ENCODE results near the gene PIM1. TPM values are rescaled to one million over a fixed set of nuclear protein-coding genes. Genes with fewer than 3 reads are reported as not detected.

Gene PIM1
- total and polyA plus RNA-seq, 9 of the 15 experiments (the other 6 are each of a cell fraction or from before 2014, with no cell fraction given), result 19.0 to 789 (median 212) TPM

DNA sequence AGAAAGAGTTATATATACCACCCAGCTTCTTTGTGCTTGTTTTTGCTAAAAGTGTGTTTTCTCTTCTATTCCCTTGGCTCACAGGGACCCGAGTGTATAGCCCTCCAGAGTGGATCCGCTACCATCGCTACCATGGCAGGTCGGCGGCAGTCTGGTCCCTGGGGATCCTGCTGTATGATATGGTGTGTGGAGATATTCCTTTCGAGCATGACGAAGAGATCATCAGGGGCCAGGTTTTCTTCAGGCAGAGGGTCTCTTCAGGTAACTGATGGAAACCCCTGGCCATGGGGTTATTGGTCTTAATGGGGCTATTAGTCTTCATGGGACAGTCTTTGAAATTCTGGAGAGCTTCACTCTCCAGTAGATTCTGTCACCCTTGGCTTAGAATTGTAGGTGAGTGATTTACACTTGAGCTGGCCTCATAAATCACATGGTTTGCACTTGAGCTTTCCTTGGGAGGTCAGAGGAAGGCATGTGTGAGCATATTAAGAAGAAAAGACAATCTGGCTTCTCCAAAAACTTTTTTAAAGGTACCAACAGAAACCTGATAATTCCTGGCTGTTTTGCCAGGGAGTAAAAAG is 3.0 kb downstream of the PIM1 start (continued):
- TF ChIP-seq, protein P1, sequence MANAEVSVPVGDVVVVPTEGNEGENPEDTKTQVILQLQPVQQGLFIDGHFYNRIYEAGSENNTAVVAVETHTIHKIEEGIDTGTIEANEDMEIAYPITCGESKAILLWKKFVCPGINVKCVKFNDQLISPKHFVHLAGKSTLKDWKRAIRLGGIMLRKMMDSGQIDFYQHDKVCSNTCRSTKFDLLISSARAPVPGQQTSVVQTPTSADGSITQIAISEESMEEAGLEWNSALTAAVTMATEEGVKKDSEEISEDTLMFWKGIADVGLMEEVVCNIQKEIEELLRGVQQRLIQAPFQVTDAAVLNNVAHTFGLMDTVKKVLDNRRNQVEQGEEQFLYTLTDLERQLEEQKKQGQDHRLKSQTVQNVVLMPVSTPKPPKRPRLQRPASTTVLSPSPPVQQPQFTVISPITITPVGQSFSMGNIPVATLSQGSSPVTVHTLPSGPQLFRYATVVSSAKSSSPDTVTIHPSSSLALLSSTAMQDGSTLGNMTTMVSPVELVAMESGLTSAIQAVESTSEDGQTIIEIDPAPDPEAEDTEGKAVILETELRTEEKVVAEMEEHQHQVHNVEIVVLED (CRISPR knock-in tag; IDR thresholded peaks at IDR 0.05), result no peak
- TF ChIP-seq DMBX1 (CRISPR knock-in tag; IDR thresholded peaks at IDR 0.05; ENCODE audit: borderline replicate concordance) (0 out of 2 replicates have a peak, but pooled peaks have one; percentile 4), SRF (CRISPR knock-in tag; IDR thresholded peaks at IDR 0.05) (peak in 1 of 2 experiments; percentile 9; a peak in 1 of 4 replicates), HNRNPUL1 (IDR thresholded peaks at IDR 0.05; ENCODE audit: low read length) (no peak), HNRNPK (IDR thresholded peaks at IDR 0.05; ENCODE audit: low read depth, low read length, poor library complexity, severe bottlenecking) (no peak), TEAD1 (CRISPR knock-in tag; IDR thresholded peaks at IDR 0.05) (no peak), NFRKB (IDR thresholded peaks at IDR 0.05; ENCODE audit: low read depth) (peak; percentile 34; the same call in 1 of the 2 replicates), ZNF589 (CRISPR knock-in tag; IDR thresholded peaks at IDR 0.05; ENCODE audit: low read depth) (no peak), PTBP1 (IDR thresholded peaks at IDR 0.05; ENCODE audit: low read depth, low read length) (0 out of 2 replicates have a peak, but pooled peaks have one; percentile 21), SIRT6 (IDR thresholded peaks at IDR 0.05; ENCODE audit: low read depth, low read length) (no peak), BACH1 (tag; IDR thresholded peaks at IDR 0.05) (peak; percentile 38; the same call in 1 of the 2 replicates), JUND (IDR thresholded peaks at IDR 0.05; ENCODE audit: borderline replicate concordance, low read depth, low read length) (0 out of 2 replicates have a peak, but pooled peaks have one; percentile 5), JUND (tag; IDR thresholded peaks at IDR 0.05; ENCODE audit: borderline replicate concordance, low read depth, low read length) (no peak), PCBP1 (IDR thresholded peaks at IDR 0.05; ENCODE audit: low read depth, low read length, poor library complexity, severe bottlenecking) (no peak)
- TF ChIP-seq, protein P2, sequence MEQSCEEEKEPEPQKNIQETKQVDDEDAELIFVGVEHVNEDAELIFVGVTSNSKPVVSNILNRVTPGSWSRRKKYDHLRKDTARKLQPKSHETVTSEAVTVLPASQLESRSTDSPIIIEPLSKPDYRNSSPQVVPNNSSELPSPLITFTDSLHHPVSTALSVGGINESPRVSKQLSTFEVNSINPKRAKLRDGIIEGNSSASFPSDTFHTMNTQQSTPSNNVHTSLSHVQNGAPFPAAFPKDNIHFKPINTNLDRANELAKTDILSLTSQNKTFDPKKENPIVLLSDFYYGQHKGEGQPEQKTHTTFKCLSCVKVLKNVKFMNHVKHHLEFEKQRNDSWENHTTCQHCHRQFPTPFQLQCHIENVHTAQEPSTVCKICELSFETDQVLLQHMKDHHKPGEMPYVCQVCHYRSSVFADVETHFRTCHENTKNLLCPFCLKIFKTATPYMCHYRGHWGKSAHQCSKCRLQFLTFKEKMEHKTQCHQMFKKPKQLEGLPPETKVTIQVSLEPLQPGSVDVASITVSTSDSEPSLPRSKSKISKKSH (CRISPR knock-in tag; IDR thresholded peaks at IDR 0.05), result 0 out of 2 replicates have a peak, but pooled peaks have one; percentile 4
- TF ChIP-seq, protein P3, sequence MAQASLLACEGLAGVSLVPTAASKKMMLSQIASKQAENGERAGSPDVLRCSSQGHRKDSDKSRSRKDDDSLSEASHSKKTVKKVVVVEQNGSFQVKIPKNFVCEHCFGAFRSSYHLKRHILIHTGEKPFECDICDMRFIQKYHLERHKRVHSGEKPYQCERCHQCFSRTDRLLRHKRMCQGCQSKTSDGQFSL (CRISPR knock-in tag; IDR thresholded peaks at IDR 0.05), result no peak
- TF ChIP-seq, protein P3 (tag; IDR thresholded peaks at IDR 0.05), result no peak
- TF ChIP-seq, protein P4, sequence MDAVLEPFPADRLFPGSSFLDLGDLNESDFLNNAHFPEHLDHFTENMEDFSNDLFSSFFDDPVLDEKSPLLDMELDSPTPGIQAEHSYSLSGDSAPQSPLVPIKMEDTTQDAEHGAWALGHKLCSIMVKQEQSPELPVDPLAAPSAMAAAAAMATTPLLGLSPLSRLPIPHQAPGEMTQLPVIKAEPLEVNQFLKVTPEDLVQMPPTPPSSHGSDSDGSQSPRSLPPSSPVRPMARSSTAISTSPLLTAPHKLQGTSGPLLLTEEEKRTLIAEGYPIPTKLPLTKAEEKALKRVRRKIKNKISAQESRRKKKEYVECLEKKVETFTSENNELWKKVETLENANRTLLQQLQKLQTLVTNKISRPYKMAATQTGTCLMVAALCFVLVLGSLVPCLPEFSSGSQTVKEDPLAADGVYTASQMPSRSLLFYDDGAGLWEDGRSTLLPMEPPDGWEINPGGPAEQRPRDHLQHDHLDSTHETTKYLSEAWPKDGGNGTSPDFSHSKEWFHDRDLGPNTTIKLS (IDR thresholded peaks at IDR 0.05; ENCODE audit: borderline replicate concordance, low read depth), result no peak
- TF ChIP-seq, protein P5, sequence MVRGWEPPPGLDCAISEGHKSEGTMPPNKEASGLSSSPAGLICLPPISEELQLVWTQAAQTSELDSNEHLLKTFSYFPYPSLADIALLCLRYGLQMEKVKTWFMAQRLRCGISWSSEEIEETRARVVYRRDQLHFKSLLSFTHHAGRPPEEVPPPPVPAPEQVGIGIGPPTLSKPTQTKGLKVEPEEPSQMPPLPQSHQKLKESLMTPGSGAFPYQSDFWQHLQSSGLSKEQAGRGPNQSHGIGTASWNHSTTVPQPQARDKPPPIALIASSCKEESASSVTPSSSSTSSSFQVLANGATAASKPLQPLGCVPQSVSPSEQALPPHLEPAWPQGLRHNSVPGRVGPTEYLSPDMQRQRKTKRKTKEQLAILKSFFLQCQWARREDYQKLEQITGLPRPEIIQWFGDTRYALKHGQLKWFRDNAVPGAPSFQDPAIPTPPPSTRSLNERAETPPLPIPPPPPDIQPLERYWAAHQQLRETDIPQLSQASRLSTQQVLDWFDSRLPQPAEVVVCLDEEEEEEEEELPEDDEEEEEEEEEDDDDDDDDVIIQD (CRISPR knock-in tag; IDR thresholded peaks at IDR 0.05), result no peak
